Activated CD4-positive, alpha-beta T cell treated with anti-CD3 and anti-CD28 coated beads, Interleukin-2, amount 10 ng/mL, durations not matched to agents 24 days and 14 days (primary cell): Measurements from ENCODE around the gene RAB18. TPM values are rescaled to one million over a fixed set of nuclear protein-coding genes. Genes with fewer than 3 reads are reported as not detected.
A peak's percentile ranks its signal among the peaks of the same experiment; 100 is the strongest.
"Not testable (repeated sequence)": the region's sequence is repeated elsewhere in the genome, so short reads cannot be mapped to it uniquely, and the experiment has no call there.

Experiments used
- DNase-seq: peaks from one replicate; pipeline ENCODE4 v3.0.0; 2022
- H3K27ac Mint-ChIP-seq: one replicate; pipeline ENCODE4 v1.8.0; 2022; ENCODE audit warnings: mild to moderate bottlenecking, mixed read lengths
- H3K27me3 Mint-ChIP-seq: one replicate; pipeline ENCODE4 v1.8.0; 2022; ENCODE audit warnings: mixed read lengths
- H3K36me3 Mint-ChIP-seq: one replicate; pipeline ENCODE4 v1.8.0; 2022; ENCODE audit warnings: low read depth, mild to moderate bottlenecking, mixed read lengths
- H3K4me1 Mint-ChIP-seq: one replicate; pipeline ENCODE4 v1.8.0; 2021; ENCODE audit warnings: mixed read lengths
- H3K4me3 Mint-ChIP-seq: one replicate; pipeline ENCODE4 v1.8.0; 2022; ENCODE audit warnings: mild to moderate bottlenecking, moderate library complexity, mixed read lengths
- H3K9me3 Mint-ChIP-seq: one replicate; pipeline ENCODE4 v1.8.0; 2021; ENCODE audit warnings: mixed read lengths
- intact Hi-C: fragments of 100-400 bp; cut with micrococcal nuclease; formaldehyde crosslinking; loops from one replicate; pipeline ENCODE4 v1.15.1; 2023
- total RNA-seq: library from RNA; stranded (reverse); gene quantifications from 2 replicates; pipeline ENCODE4 v1.2.3, GENCODE V29; 2022

The RAB18 gene
- total RNA-seq: 55.4 and 58.3 TPM in 2 replicates

DNA sequence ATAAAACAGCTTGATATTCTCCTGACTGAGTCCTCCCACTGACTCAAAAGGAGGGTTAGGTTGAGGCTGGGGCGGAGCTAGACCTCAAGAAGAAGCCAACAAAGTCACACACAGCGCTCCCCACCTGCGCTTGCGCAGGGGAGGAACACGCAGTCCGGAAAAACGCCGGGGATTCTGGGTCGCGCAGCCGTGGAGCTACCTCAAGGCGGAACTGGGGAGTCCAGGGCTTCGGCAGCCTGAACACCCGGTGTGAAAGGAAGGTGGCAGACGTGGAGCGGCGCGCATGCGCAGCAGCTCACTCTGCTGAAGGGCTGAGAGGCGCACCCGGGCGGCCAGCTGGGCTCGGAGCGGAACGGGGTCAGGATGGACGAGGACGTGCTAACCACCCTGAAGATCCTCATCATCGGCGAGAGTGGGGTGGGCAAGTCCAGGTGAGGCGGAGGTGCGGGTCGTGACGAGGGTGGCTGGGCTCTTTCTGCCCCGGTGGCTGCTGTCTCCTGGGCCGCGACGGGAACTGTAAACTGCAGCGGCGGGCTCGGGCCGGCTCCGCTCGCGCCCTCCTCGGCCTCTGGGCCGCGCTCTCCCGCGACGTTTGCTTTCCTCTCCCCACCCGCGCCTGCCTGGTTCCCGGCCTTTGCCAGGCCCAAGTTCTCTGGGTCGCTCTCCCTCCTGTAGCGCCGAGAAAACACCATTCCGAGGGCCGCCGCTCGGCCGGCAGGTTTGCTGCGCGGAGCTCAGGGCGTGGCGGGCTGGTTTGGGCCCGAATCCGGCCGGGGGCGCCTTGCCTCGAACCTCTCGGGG, at the start of gene RAB18:
TSS of gene RAB18 (plus strand) at position 298 of the 801 bp plus-strand sequence. CDS start at position 364, 66 bp downstream.
- peaks cover 6% of the 10 kb centered on the region for H3K27me3 Mint-ChIP-seq
- intact Hi-C loops: loop anchor here (1.0 to 10.0 kb wide), 8 partner anchors 9 to 1028 kb away; partner anchors contain the start of genes ABI1, MASTL, PDSS1 and WAC

GRCh38 chr10:27454837-27455236, 49.3 kb upstream of the RAB18 start:
- Mint-ChIP-seq H3K27ac (no peak overlapping the region), H3K27me3 (peaks cover 17% of the 10 kb centered on the region), H3K4me1 (peaks cover 5% of the 10 kb centered on the region), H3K9me3 (peaks cover 4% of the 10 kb centered on the region), H3K4me3 (no peak overlapping the region), H3K36me3 (no peaks in the 10 kb centered on the region)
- intact Hi-C loops: no loop called here
- DNase-seq: no peak

More for the DNA sequence above, at the start of gene RAB18:
- Mint-ChIP-seq H3K9me3 (no peaks in the 10 kb centered on the region), H3K36me3 (peaks cover 22% of the 10 kb centered on the region), H3K27ac (peak within 1 kb of the TSS; percentile 98), H3K4me1 (peaks cover 44% of the 10 kb centered on the region), H3K4me3 (peak within 1 kb of the TSS; percentile 99)
- DNase-seq: peak; percentile 99

- Mint-ChIP-seq H3K36me3 (no peaks in the 10 kb centered on the region), H3K4me3 (no peak overlapping the region), H3K27me3 (peaks cover 14% of the 10 kb centered on the region), H3K9me3 (peaks cover 4% of the 10 kb centered on the region), H3K27ac (no peak overlapping the region), H3K4me1 (peaks cover 5% of the 10 kb centered on the region)
- no peak for DNase-seq
- intact Hi-C loops: no loop called here
These were observed 46.7 kb upstream of the RAB18 start for GRCh38 chr10:27457261-27457945.

GRCh38 chr10:27457966-27458365, 46.1 kb upstream of the RAB18 start:
- intact Hi-C loops: no loop called here
- Mint-ChIP-seq H3K9me3 (peaks cover under 1% of the 10 kb centered on the region), H3K27ac (no peak overlapping the region), H3K4me1 (peaks cover 7% of the 10 kb centered on the region), H3K27me3 (peaks cover 11% of the 10 kb centered on the region), H3K36me3 (no peaks in the 10 kb centered on the region), H3K4me3 (no peak overlapping the region)
- no peak for DNase-seq

GRCh38 chr10:27461312-27461711, 42.8 kb upstream of the RAB18 start:
- peaks cover 2% of the 10 kb centered on the region for H3K36me3 Mint-ChIP-seq
- peaks cover 36% of the 10 kb centered on the region for H3K4me1 Mint-ChIP-seq
- intact Hi-C loops: no loop called here
- H3K27ac Mint-ChIP-seq: no peak overlapping the region
- H3K9me3 Mint-ChIP-seq: peaks cover 14% of the 10 kb centered on the region
- no peak overlapping the region for H3K4me3 Mint-ChIP-seq
- peaks cover 6% of the 10 kb centered on the region for H3K27me3 Mint-ChIP-seq
- DNase-seq: no peak

GRCh38 chr10:27463961-27464360, 40.1 kb upstream of the RAB18 start:
- intact Hi-C loops: no loop called here
- Mint-ChIP-seq H3K4me3 (no peak overlapping the region), H3K36me3 (peaks cover 2% of the 10 kb centered on the region), H3K4me1 (peaks cover 34% of the 10 kb centered on the region), H3K27ac (peak overlapping the region; percentile 8), H3K27me3 (peaks cover 6% of the 10 kb centered on the region), H3K9me3 (peaks cover 16% of the 10 kb centered on the region)
- DNase-seq: peak; percentile 30

DNA sequence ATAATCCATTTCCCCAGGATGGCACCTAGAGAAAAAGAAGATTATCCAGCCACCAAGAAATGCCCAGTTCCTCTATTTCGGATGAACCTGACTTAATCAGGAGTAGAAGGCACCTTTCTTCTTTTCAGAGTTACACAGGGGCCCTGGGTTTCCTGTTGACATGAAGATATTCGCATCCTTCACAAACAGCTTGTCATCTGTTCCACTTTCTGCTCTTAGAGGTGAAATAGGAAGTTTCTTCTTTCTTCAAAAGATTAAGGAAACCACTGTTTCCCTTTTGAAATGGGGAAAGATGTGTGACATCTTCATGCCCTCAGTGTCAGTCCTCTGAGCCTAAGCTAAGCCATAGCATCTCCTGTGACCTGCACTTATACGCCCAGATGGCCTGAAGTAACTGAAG, 39.1 kb upstream of the RAB18 start:
- peak overlapping the region; percentile 33 for H3K4me3 Mint-ChIP-seq
- H3K27me3 Mint-ChIP-seq: peaks cover 6% of the 10 kb centered on the region
- intact Hi-C loops: no loop called here
- H3K36me3 Mint-ChIP-seq: peaks cover 2% of the 10 kb centered on the region
- H3K27ac Mint-ChIP-seq: peak overlapping the region; percentile 84
- H3K4me1 Mint-ChIP-seq: peaks cover 32% of the 10 kb centered on the region
- peak; percentile 79 for DNase-seq
- H3K9me3 Mint-ChIP-seq: peaks cover 16% of the 10 kb centered on the region

GRCh38 chr10:27465596-27465995, 38.5 kb upstream of the RAB18 start:
- DNase-seq: peak; percentile 51
- intact Hi-C loops, H3K36me3 Mint-ChIP-seq, H3K27me3 Mint-ChIP-seq: not testable (repeated sequence)
- peaks cover 32% of the 10 kb centered on the region for H3K4me1 Mint-ChIP-seq
- peak overlapping the region; percentile 33 for H3K4me3 Mint-ChIP-seq
- peaks cover 16% of the 10 kb centered on the region for H3K9me3 Mint-ChIP-seq
- H3K27ac Mint-ChIP-seq: peak overlapping the region; percentile 84

GRCh38 chr10:27470885-27471284, 33.2 kb upstream of the RAB18 start:
- no peak overlapping the region for H3K4me3 Mint-ChIP-seq
- peaks cover 4% of the 10 kb centered on the region for H3K9me3 Mint-ChIP-seq
- H3K27ac Mint-ChIP-seq: no peak overlapping the region
- DNase-seq: no peak
- H3K36me3 Mint-ChIP-seq: no peaks in the 10 kb centered on the region
- peaks cover 6% of the 10 kb centered on the region for H3K4me1 Mint-ChIP-seq
- H3K27me3 Mint-ChIP-seq: peaks cover 20% of the 10 kb centered on the region
- intact Hi-C loops: no loop called here

- no peaks in the 10 kb centered on the region for H3K4me1 Mint-ChIP-seq
- intact Hi-C loops: no loop called here
- no peak overlapping the region for H3K27ac Mint-ChIP-seq
- peaks cover 21% of the 10 kb centered on the region for H3K27me3 Mint-ChIP-seq
- DNase-seq: no peak
- no peak overlapping the region for H3K4me3 Mint-ChIP-seq
- H3K9me3 Mint-ChIP-seq: no peaks in the 10 kb centered on the region
- no peaks in the 10 kb centered on the region for H3K36me3 Mint-ChIP-seq
These were observed 29.4 kb upstream of the RAB18 start for GRCh38 chr10:27474741-27475140.

- H3K4me3 Mint-ChIP-seq: no peak overlapping the region
- H3K4me1 Mint-ChIP-seq: no peaks in the 10 kb centered on the region
- DNase-seq: no peak
- no peaks in the 10 kb centered on the region for H3K9me3 Mint-ChIP-seq
- intact Hi-C loops: no loop called here
- H3K27ac Mint-ChIP-seq: no peak overlapping the region
- no peaks in the 10 kb centered on the region for H3K36me3 Mint-ChIP-seq
- peaks cover 10% of the 10 kb centered on the region for H3K27me3 Mint-ChIP-seq
These were observed 25.1 kb upstream of the RAB18 start for GRCh38 chr10:27479016-27479415.

DNA sequence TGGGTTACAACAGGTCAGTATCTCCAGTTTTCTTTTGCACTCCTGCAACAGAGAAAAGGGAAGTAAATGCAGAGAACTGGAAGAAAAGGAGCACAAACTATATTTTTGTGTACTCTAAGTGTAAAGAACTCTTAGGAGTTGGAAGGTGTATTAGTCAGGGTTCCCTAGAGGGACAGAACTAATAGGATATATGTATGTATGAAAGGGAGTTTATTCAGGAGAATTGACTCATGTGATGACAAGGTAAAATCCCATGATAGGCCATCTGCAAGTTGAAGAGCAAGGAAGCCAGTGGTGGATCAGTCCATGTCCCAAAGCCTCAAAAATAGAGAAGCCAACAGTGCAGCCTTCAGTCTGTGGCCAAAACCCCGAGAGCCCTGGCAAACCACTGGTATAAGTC, 22.6 kb upstream of the RAB18 start:
- H3K4me3 Mint-ChIP-seq: no peak overlapping the region
- H3K27ac Mint-ChIP-seq: no peak overlapping the region
- no peak for DNase-seq
- no peaks in the 10 kb centered on the region for H3K9me3 Mint-ChIP-seq
- H3K27me3 Mint-ChIP-seq: peaks cover 20% of the 10 kb centered on the region
- no peaks in the 10 kb centered on the region for H3K36me3 Mint-ChIP-seq
- intact Hi-C loops: no loop called here
- H3K4me1 Mint-ChIP-seq: no peaks in the 10 kb centered on the region

- intact Hi-C loops: no loop called here
- H3K9me3 Mint-ChIP-seq: peaks cover 6% of the 10 kb centered on the region
- no peak overlapping the region for H3K27ac Mint-ChIP-seq
- no peak for DNase-seq
- peaks cover 30% of the 10 kb centered on the region for H3K27me3 Mint-ChIP-seq
- no peak overlapping the region for H3K4me3 Mint-ChIP-seq
- no peaks in the 10 kb centered on the region for H3K4me1 Mint-ChIP-seq
- H3K36me3 Mint-ChIP-seq: no peaks in the 10 kb centered on the region
These were observed 20.8 kb upstream of the RAB18 start for GRCh38 chr10:27482984-27483956.
